SK-N-SH treated with all-trans-retinoic acid at 6 μM for 48 hours (cell line): ENCODE data around the gene MYO9B.

Experiments used
- ATAC-seq: fragments of 200-7000 bp; cut with Tn5 transposase; 3 replicates; pipeline ENCODE4 v1.9.1; 2020; ENCODE audit warnings: mild to moderate bottlenecking, moderate library complexity
- ARNTL ChIP-seq: fragments of 450-650 bp; formaldehyde crosslinking; IDR thresholded peaks from 2 replicates; pipeline ENCODE4 v1.5.0; 2020; ENCODE audit warnings: low read depth, mild to moderate bottlenecking, moderate library complexity, borderline replicate concordance
- BACH2 ChIP-seq: fragments of 250-450 bp; sonication (Bioruptor Pico); IDR thresholded peaks from 2 replicates; pipeline ENCODE4 v1.9.0; 2021; ENCODE audit warnings: mild to moderate bottlenecking, borderline replicate concordance
- CSDC2 ChIP-seq: fragments of 250-450 bp; sonication (Bioruptor Pico); IDR thresholded peaks from 2 replicates; pipeline ENCODE4 v1.5.0; 2020; ENCODE audit warnings: mild to moderate bottlenecking, moderate library complexity
- ESRRG ChIP-seq: fragments of 250-450 bp; sonication (Bioruptor Pico); IDR thresholded peaks from 2 replicates; pipeline ENCODE4 v1.6.1; 2021; ENCODE audit warnings: mild to moderate bottlenecking
- GLIS3 ChIP-seq: fragments of 250-450 bp; sonication (Bioruptor Pico); IDR thresholded peaks from 2 replicates; pipeline ENCODE4 v1.5.0; 2020; ENCODE audit warnings: mild to moderate bottlenecking, moderate library complexity
- ISL1 ChIP-seq: fragments of 250-450 bp; sonication (Bioruptor Pico); IDR thresholded peaks from 2 replicates; pipeline ENCODE4 v2.1.2; 2022; ENCODE audit warnings: mild to moderate bottlenecking, moderate library complexity
- OSR1 ChIP-seq: fragments of 250-450 bp; sonication (Bioruptor Pico); IDR thresholded peaks from 2 replicates; pipeline ENCODE4 v1.8.0; 2022; ENCODE audit warnings: moderate library complexity, mild to moderate bottlenecking, inconsistent platforms
- PPARA ChIP-seq: fragments of 250-450 bp; sonication (Bioruptor Pico); IDR thresholded peaks from 2 replicates; pipeline ENCODE4 v1.5.0; 2020; ENCODE audit warnings: mild to moderate bottlenecking, borderline replicate concordance
- RARB ChIP-seq: fragments of 250-450 bp; sonication (Bioruptor Pico); IDR thresholded peaks from 2 replicates; pipeline ENCODE4 v1.8.0; 2021; ENCODE audit warnings: mild to moderate bottlenecking, moderate library complexity
- SNAI2 ChIP-seq: fragments of 250-450 bp; sonication (Bioruptor Pico); IDR thresholded peaks from 2 replicates; pipeline ENCODE4 v1.5.0; 2020; ENCODE audit warnings: mild to moderate bottlenecking, moderate library complexity
- TCF4 ChIP-seq: fragments of 250-450 bp; sonication (Bioruptor Pico); IDR thresholded peaks from 2 replicates; pipeline ENCODE4 v1.8.0; 2021; ENCODE audit warnings: mild to moderate bottlenecking, moderate library complexity, borderline replicate concordance
- TOX ChIP-seq: fragments of 250-450 bp; sonication (Bioruptor Pico); IDR thresholded peaks from 2 replicates; pipeline ENCODE4 v1.8.0; 2021; ENCODE audit warnings: mild to moderate bottlenecking, moderate library complexity, borderline replicate concordance
- ZC3H10 ChIP-seq: fragments of 250-450 bp; sonication (Bioruptor Pico); IDR thresholded peaks from 2 replicates; pipeline ENCODE4 v1.5.1; 2021; ENCODE audit warnings: mild to moderate bottlenecking, moderate library complexity
- ZFP3 ChIP-seq: fragments of 250-450 bp; sonication (Bioruptor Pico); IDR thresholded peaks from 2 replicates; pipeline ENCODE4 v1.5.0; 2020; ENCODE audit warnings: mild to moderate bottlenecking, moderate library complexity
- ZFP30 ChIP-seq: fragments of 450-650 bp; formaldehyde crosslinking; IDR thresholded peaks from 2 replicates; pipeline ENCODE4 v1.5.0; 2022; ENCODE audit warnings: mild to moderate bottlenecking, moderate library complexity
- ZNF565 ChIP-seq: fragments of 450-650 bp; formaldehyde crosslinking; conservative IDR thresholded peaks from 2 replicates; pipeline ENCODE4 v1.5.0; 2020; ENCODE audit warnings: low read depth, mild to moderate bottlenecking, moderate library complexity
- ZNF70 ChIP-seq: fragments of 450-650 bp; formaldehyde crosslinking; IDR thresholded peaks from 2 replicates; pipeline ENCODE4 v1.5.0; 2020; ENCODE audit warnings: mild to moderate bottlenecking, moderate library complexity
- ZNF8 ChIP-seq: fragments of 450-650 bp; formaldehyde crosslinking; IDR thresholded peaks from 2 replicates; pipeline ENCODE4 v1.5.0; 2020; ENCODE audit warnings: mild to moderate bottlenecking, moderate library complexity
- TF ChIP-seq, protein P1 (sequence below): fragments of 250-450 bp; sonication (Bioruptor Pico); IDR thresholded peaks from 2 replicates; pipeline ENCODE4 v1.8.0; 2021; ENCODE audit warnings: low read depth, mild to moderate bottlenecking, moderate library complexity, borderline replicate concordance
- TF ChIP-seq, protein P2 (sequence below): fragments of 250-450 bp; sonication (Bioruptor Pico); IDR thresholded peaks from 2 replicates; pipeline ENCODE4 v1.5.1; 2020; ENCODE audit warnings: low read depth, mild to moderate bottlenecking, moderate library complexity
- TF ChIP-seq, protein P3 (sequence below): fragments of 250-450 bp; sonication (Bioruptor Pico); IDR thresholded peaks from 2 replicates; pipeline ENCODE4 v1.5.1; 2021; ENCODE audit warnings: mild to moderate bottlenecking, moderate library complexity
- TF ChIP-seq, protein P4 (sequence below): fragments of 250-450 bp; sonication (Bioruptor Pico); IDR thresholded peaks from 2 replicates; pipeline ENCODE4 v1.5.0; 2020; ENCODE audit warnings: mild to moderate bottlenecking, moderate library complexity
- TF ChIP-seq, protein P5 (sequence below): fragments of 250-450 bp; sonication (Bioruptor Pico); IDR thresholded peaks from 2 replicates; pipeline ENCODE4 v1.8.0; 2020; ENCODE audit warnings: mild to moderate bottlenecking, moderate library complexity, borderline replicate concordance

The MYO9B gene

DNA sequence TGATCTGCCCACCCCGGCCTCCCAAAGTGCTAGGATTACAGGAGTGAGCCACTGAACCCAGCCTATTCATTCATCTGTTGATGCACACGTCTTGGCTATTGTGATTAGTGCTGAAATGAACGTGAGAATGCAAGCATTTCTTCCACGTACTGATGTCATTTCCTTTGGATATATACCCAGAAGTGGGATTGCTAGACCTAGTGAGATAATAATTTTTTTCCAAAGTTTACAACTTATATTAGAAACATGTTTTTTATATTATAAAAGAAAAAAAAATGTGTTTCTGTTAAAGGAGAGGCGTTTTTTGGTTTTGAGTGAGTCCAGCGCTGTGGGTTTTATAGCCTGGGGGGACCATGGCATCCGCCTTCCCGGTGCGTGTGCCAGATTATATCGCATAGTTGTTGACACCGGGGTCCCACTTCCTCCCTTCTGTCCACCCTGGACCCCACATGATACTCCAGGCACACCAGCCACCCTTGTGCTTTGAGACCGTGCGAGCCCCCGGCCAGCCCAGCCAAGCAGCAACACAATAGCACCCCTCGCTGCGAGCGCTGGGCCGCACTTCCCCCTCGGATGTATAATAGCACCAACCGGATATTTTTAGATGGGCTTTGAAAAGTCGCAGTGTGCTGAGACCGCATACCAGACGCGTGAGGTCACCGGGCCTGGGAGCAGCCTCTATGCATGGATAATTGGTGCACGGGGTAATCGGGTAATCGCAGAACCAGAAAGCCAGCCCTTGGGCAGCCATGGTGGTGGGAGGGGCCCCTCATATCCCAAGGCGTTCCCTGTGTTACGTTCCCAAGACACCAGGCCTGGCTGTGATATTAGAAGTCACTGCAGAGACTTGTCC is 59.6 kb downstream of the MYO9B start (continued):
- TF ChIP-seq, protein P1, sequence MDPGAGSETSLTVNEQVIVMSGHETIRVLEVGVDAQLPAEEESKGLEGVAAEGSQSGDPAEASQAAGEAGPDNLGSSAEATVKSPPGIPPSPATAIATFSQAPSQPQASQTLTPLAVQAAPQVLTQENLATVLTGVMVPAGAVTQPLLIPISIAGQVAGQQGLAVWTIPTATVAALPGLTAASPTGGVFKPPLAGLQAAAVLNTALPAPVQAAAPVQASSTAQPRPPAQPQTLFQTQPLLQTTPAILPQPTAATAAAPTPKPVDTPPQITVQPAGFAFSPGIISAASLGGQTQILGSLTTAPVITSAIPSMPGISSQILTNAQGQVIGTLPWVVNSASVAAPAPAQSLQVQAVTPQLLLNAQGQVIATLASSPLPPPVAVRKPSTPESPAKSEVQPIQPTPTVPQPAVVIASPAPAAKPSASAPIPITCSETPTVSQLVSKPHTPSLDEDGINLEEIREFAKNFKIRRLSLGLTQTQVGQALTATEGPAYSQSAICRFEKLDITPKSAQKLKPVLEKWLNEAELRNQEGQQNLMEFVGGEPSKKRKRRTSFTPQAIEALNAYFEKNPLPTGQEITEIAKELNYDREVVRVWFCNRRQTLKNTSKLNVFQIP (CRISPR knock-in tag) = no peak
- TF ChIP-seq, protein P2, sequence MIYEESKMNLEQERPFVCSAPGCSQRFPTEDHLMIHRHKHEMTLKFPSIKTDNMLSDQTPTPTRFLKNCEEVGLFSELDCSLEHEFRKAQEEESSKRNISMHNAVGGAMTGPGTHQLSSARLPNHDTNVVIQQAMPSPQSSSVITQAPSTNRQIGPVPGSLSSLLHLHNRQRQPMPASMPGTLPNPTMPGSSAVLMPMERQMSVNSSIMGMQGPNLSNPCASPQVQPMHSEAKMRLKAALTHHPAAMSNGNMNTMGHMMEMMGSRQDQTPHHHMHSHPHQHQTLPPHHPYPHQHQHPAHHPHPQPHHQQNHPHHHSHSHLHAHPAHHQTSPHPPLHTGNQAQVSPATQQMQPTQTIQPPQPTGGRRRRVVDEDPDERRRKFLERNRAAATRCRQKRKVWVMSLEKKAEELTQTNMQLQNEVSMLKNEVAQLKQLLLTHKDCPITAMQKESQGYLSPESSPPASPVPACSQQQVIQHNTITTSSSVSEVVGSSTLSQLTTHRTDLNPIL (CRISPR knock-in tag) = peak; percentile 86
- TF ChIP-seq, protein P3, sequence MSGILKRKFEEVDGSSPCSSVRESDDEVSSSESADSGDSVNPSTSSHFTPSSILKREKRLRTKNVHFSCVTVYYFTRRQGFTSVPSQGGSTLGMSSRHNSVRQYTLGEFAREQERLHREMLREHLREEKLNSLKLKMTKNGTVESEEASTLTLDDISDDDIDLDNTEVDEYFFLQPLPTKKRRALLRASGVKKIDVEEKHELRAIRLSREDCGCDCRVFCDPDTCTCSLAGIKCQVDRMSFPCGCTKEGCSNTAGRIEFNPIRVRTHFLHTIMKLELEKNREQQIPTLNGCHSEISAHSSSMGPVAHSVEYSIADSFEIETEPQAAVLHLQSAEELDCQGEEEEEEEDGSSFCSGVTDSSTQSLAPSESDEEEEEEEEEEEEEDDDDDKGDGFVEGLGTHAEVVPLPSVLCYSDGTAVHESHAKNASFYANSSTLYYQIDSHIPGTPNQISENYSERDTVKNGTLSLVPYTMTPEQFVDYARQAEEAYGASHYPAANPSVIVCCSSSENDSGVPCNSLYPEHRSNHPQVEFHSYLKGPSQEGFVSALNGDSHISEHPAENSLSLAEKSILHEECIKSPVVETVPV (CRISPR knock-in tag) = no peak
- no peak for TF ChIP-seq RARB (CRISPR knock-in tag)
- no peak for TF ChIP-seq ZNF8 (CRISPR knock-in tag)
- no peak for TF ChIP-seq ZNF70 (CRISPR knock-in tag)
- TF ChIP-seq PPARA = no peak

DNA sequence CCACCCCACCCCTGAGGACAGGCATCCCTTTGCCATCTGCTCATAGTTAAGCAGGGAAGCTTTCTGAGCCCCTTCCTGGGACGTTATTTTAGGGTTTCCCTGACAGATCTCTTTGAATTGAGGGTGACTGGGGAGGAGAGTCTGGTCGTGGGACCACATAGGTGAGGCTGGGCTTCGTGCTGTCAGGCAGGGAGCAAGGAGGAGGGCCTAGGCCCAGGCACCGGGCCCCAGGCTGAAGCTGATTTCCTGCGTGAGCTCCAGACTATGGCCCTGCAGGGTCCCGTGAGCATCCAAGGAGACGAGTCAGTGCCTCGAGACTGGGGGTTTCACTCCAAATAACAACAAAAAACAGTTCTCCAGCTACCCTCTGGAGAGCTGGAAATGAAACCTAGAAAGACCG is 60.4 kb downstream of the MYO9B start:
- TF ChIP-seq TCF4 (CRISPR knock-in tag) (no peak), ZFP30 (CRISPR knock-in tag) (no peak), BACH2 (CRISPR knock-in tag) (no peak), ESRRG (CRISPR knock-in tag) (no peak), ZNF565 (CRISPR knock-in tag) (no peak), CSDC2 (CRISPR knock-in tag) (no peak), TOX (CRISPR knock-in tag) (no peak)
- ATAC-seq = peak; percentile 6; the same call in 2 of the 3 replicates

DNA sequence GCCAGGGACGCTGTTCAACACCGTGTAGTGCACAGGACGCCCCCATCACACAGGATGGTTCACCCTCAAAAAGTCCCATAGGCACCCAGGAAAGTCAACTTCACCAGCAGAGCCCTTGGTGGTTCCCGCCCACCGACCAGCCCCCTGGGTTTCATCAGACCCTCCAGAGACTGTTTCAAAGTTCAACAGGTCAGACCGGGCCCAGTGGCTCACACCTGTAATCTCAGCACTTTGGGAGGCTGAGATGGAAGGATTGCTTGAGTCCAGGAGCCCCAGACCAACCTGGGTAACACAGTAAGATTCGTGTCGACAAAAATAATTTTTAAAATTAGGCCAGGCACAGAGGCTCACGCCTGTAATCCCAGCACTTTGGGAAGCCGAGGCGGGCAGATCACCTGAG is 61.0 kb downstream of the MYO9B start:
- ATAC-seq = no peak
- TF ChIP-seq TCF4 (CRISPR knock-in tag) (no peak), ZNF70 (CRISPR knock-in tag) (no peak), RARB (CRISPR knock-in tag) (no peak), GLIS3 (CRISPR knock-in tag) (no peak), CSDC2 (CRISPR knock-in tag) (no peak), ARNTL (no peak), ZFP3 (CRISPR knock-in tag) (no peak), ZC3H10 (no peak), ZFP30 (CRISPR knock-in tag) (no peak), ISL1 (no peak), OSR1 (CRISPR knock-in tag) (no peak), SNAI2 (no peak), ZNF8 (CRISPR knock-in tag) (no peak), BACH2 (CRISPR knock-in tag) (no peak), ZNF565 (CRISPR knock-in tag) (no peak)
- TF ChIP-seq, protein P3 (CRISPR knock-in tag) = no peak
- TF ChIP-seq, protein P1 (CRISPR knock-in tag) = no peak
- TF ChIP-seq, protein P4, sequence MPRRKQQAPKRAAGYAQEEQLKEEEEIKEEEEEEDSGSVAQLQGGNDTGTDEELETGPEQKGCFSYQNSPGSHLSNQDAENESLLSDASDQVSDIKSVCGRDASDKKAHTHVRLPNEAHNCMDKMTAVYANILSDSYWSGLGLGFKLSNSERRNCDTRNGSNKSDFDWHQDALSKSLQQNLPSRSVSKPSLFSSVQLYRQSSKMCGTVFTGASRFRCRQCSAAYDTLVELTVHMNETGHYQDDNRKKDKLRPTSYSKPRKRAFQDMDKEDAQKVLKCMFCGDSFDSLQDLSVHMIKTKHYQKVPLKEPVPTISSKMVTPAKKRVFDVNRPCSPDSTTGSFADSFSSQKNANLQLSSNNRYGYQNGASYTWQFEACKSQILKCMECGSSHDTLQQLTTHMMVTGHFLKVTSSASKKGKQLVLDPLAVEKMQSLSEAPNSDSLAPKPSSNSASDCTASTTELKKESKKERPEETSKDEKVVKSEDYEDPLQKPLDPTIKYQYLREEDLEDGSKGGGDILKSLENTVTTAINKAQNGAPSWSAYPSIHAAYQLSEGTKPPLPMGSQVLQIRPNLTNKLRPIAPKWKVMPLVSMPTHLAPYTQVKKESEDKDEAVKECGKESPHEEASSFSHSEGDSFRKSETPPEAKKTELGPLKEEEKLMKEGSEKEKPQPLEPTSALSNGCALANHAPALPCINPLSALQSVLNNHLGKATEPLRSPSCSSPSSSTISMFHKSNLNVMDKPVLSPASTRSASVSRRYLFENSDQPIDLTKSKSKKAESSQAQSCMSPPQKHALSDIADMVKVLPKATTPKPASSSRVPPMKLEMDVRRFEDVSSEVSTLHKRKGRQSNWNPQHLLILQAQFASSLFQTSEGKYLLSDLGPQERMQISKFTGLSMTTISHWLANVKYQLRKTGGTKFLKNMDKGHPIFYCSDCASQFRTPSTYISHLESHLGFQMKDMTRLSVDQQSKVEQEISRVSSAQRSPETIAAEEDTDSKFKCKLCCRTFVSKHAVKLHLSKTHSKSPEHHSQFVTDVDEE (CRISPR knock-in tag) = no peak
- TF ChIP-seq, protein P5, sequence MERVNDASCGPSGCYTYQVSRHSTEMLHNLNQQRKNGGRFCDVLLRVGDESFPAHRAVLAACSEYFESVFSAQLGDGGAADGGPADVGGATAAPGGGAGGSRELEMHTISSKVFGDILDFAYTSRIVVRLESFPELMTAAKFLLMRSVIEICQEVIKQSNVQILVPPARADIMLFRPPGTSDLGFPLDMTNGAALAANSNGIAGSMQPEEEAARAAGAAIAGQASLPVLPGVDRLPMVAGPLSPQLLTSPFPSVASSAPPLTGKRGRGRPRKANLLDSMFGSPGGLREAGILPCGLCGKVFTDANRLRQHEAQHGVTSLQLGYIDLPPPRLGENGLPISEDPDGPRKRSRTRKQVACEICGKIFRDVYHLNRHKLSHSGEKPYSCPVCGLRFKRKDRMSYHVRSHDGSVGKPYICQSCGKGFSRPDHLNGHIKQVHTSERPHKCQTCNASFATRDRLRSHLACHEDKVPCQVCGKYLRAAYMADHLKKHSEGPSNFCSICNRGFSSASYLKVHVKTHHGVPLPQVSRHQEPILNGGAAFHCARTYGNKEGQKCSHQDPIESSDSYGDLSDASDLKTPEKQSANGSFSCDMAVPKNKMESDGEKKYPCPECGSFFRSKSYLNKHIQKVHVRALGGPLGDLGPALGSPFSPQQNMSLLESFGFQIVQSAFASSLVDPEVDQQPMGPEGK (CRISPR knock-in tag) = no peak
- TF ChIP-seq, protein P2 (CRISPR knock-in tag) = no peak
